Keratinocyte (primary cell): Measurements from ENCODE around the gene CDADC1. TPM values are rescaled to one million over a fixed set of nuclear protein-coding genes. Genes with fewer than 3 reads are reported as not detected.

Experiments
- DNase-seq: peaks from one replicate; pipeline ENCODE4 v3.0.0-alpha.2; 2011; ENCODE audit warnings: low read depth, missing footprints, low spot score
- FAIRE-seq: peaks from 2 replicates; lab custom pipeline; 2011; peaks lifted over from hg19 to GRCh38; lab: Jason Lieb, UNC
- H2AFZ ChIP-seq: 2 replicates; pipeline ENCODE4 v1.6.0; 2012; ENCODE audit warnings: low read length, control low read depth, inconsistent platforms; ENCODE audit not compliant: control insufficient read depth
- H3K27ac ChIP-seq: 2 replicates; pipeline ENCODE4 v1.5.1; 2011; ENCODE audit warnings: low read length; ENCODE audit not compliant: control insufficient read depth, insufficient read depth
- H3K27me3 ChIP-seq: 3 replicates; pipeline ENCODE4 v1.6.0; 2011; ENCODE audit warnings: low read length; ENCODE audit not compliant: control insufficient read depth, insufficient read depth; ENCODE audit errors: extremely low read depth
- H3K36me3 ChIP-seq, 2 experiments: 2 replicates in 1 of 2; 3 replicates in 1 of 2; pipeline ENCODE4 v1.5.1; 2011; ENCODE audit warnings: low read length in 2 of 2, mild to moderate bottlenecking in 1 of 2; ENCODE audit not compliant: control insufficient read depth in 2 of 2, insufficient read depth in 2 of 2; ENCODE audit errors: extremely low read depth in 1 of 2
- H3K4me1 ChIP-seq: 3 replicates; pipeline ENCODE4 v1.5.1; 2011; ENCODE audit warnings: low read length; ENCODE audit not compliant: control insufficient read depth, insufficient read depth; ENCODE audit errors: extremely low read depth
- H3K4me2 ChIP-seq: 3 replicates; pipeline ENCODE4 v1.6.0; 2011; ENCODE audit warnings: low read depth, low read length; ENCODE audit not compliant: control insufficient read depth, insufficient read depth; ENCODE audit errors: extremely low read depth
- H3K4me3 ChIP-seq, 3 experiments: fragments of 200-600 bp in 1 of 3; sonication (generic) in 1 of 3; 2 replicates in 2 of 3; 3 replicates in 1 of 3; pipeline ENCODE4 v1.5.1; 2011 to 2016; ENCODE audit warnings: low read length in 3 of 3, mild to moderate bottlenecking in 3 of 3, control low read depth in 2 of 3, inconsistent platforms in 1 of 3, low read depth in 1 of 3, mixed read lengths in 1 of 3, mixed run types in 1 of 3, moderate library complexity in 1 of 3; ENCODE audit not compliant: control insufficient read depth in 2 of 3, insufficient read depth in 2 of 3; ENCODE audit errors: extremely low read depth in 1 of 3
- H3K79me2 ChIP-seq: 2 replicates; pipeline ENCODE4 v1.6.0; 2012; ENCODE audit warnings: low read length; ENCODE audit not compliant: control insufficient read depth, insufficient read depth
- H3K9ac ChIP-seq: 3 replicates; pipeline ENCODE4 v1.6.0; 2011; ENCODE audit warnings: low read length; ENCODE audit not compliant: control insufficient read depth, insufficient read depth; ENCODE audit errors: extremely low read depth
- H3K9me1 ChIP-seq: 3 replicates; pipeline ENCODE4 v1.6.0; 2011; ENCODE audit warnings: low read length; ENCODE audit not compliant: control insufficient read depth, insufficient read depth; ENCODE audit errors: extremely low read depth
- H3K9me3 ChIP-seq: 2 replicates; pipeline ENCODE4 v1.5.1; 2012; ENCODE audit warnings: low read depth, low read length; ENCODE audit not compliant: control insufficient read depth
- H4K20me1 ChIP-seq: 3 replicates; pipeline ENCODE4 v1.6.0; 2011; ENCODE audit warnings: low read length; ENCODE audit not compliant: control insufficient read depth, insufficient read depth; ENCODE audit errors: extremely low read depth
- CTCF ChIP-seq, 3 experiments: IDR thresholded peaks in 1 of 3; conservative IDR thresholded peaks in 1 of 3; optimal IDR thresholded peaks in 1 of 3; 2 replicates in 2 of 3; 3 replicates in 1 of 3; pipeline versions ENCODE3 to v1.5.1; 2011; ENCODE audit warnings: low read length in 3 of 3, mild to moderate bottlenecking in 3 of 3, moderate library complexity in 2 of 3, control low read depth in 1 of 3, inconsistent platforms in 1 of 3; ENCODE audit not compliant: insufficient read depth in 2 of 3; ENCODE audit errors: extremely low read depth in 1 of 3
- EZH2 ChIP-seq: IDR thresholded peaks from one replicate; pipeline ENCODE4 v1.6.1; 2012; ENCODE audit warnings: inconsistent platforms, mild to moderate bottlenecking, low read length, moderate library complexity
- dilution Hi-C: fragments of 300-500 bp; cut with MboI; formaldehyde crosslinking; loops from one replicate; pipeline ENCODE4 v1.7.0; 2020; ENCODE audit warnings: low sequenced_read_pairs; ENCODE audit not compliant: extremely low pct_ligation_motif_present
- polyA plus RNA-seq, 5 experiments: library from polyadenylated mRNA; depleted of rRNA in 3 of 5; stranded (reverse) in 3 of 5; stranded (forward) in 1 of 5; unstranded in 1 of 5; fragments of >200 nt; gene quantifications; 1 replicate in 1 of 5; 2 replicates in 3 of 5; 3 replicates in 1 of 5; pipeline versions ENCODE4 v1.2.1 to v1.2.3, GENCODE V29; 2011 to 2012; ENCODE audit warnings: missing spikeins in 2 of 5, low read depth in 1 of 5, low replicate concordance in 1 of 5

The CDADC1 gene
- polyA plus RNA-seq, 1 donor (not counting 4 experiments of a cell fraction or from before 2014, with no cell fraction given) = 3.8 TPM

GRCh38 chr13:49258089-49258796 is 10.5 kb downstream of the CDADC1 start:
- Histone ChIP-seq H2AFZ (no peak overlapping the region), H3K4me2 (no peak overlapping the region), H3K9me1 (no peaks in the 10 kb centered on the region), H3K36me3 (peaks cover 7% of the 10 kb centered on the region in 2 experiments), H3K9me3 (no peaks in the 10 kb centered on the region), H3K9ac (no peak overlapping the region), H3K79me2 (no peaks in the 10 kb centered on the region), H3K4me1 (no peaks in the 10 kb centered on the region), H3K4me3 (no peak overlapping the region), H3K27me3 (no peaks in the 10 kb centered on the region), H3K27ac (no peak overlapping the region), H4K20me1 (no peaks in the 10 kb centered on the region)
- TF ChIP-seq CTCF (optimal IDR thresholded peaks at IDR 0.05 in 1 of 3, IDR thresholded peaks at IDR 0.05 in 1 of 3, conservative IDR thresholded peaks at IDR 0.05 in 1 of 3; ENCODE audit: extremely low read depth in 1 of 3, insufficient read depth in 2 of 3, low read length in 3 of 3) = no peak
- TF ChIP-seq EZH2 = no peak
- DNase-seq = no peak
- FAIRE-seq = no peak
- dilution Hi-C loops = no loop called here

GRCh38 chr13:49259586-49259985 is 11.9 kb downstream of the CDADC1 start:
- H4K20me1 ChIP-seq = no peaks in the 10 kb centered on the region
- no peak overlapping the region for H3K9ac ChIP-seq
- no peaks in the 10 kb centered on the region for H3K4me1 ChIP-seq
- TF ChIP-seq CTCF (optimal IDR thresholded peaks at IDR 0.05 in 1 of 3, IDR thresholded peaks at IDR 0.05 in 1 of 3, conservative IDR thresholded peaks at IDR 0.05 in 1 of 3; ENCODE audit: extremely low read depth in 1 of 3, insufficient read depth in 2 of 3, low read length in 3 of 3) = no peak
- TF ChIP-seq EZH2 = no peak
- no peak overlapping the region for H3K4me3 ChIP-seq
- H2AFZ ChIP-seq = no peak overlapping the region
- peaks cover 7% of the 10 kb centered on the region in 2 experiments for H3K36me3 ChIP-seq
- no peak for DNase-seq
- dilution Hi-C loops = no loop called here
- H3K27me3 ChIP-seq = no peaks in the 10 kb centered on the region
- no peaks in the 10 kb centered on the region for H3K9me1 ChIP-seq
- no peak overlapping the region for H3K27ac ChIP-seq
- no peaks in the 10 kb centered on the region for H3K9me3 ChIP-seq
- no peak for FAIRE-seq
- no peaks in the 10 kb centered on the region for H3K79me2 ChIP-seq
- H3K4me2 ChIP-seq = no peak overlapping the region
